MM.1S (cell line): ENCODE data around the gene BTBD9.
"Not testable (repeated sequence)": the region's sequence is repeated elsewhere in the genome, so short reads cannot be mapped to it uniquely, and the experiment has no call there.

Experiments used
- DNase-seq: peaks from one replicate; pipeline ENCODE4 v3.0.0-alpha.2; 2015
- H2AFZ ChIP-seq: fragments of 300-600 bp; sonication (generic); 2 replicates; pipeline ENCODE4 v1.6.0; 2016; ENCODE audit warnings: antibody characterized with exemption, low read length
- H3F3A ChIP-seq: fragments of 300-600 bp; sonication (generic); 2 replicates; pipeline ENCODE4 v1.6.1; 2016; ENCODE audit warnings: mild to moderate bottlenecking, antibody characterized with exemption, low read length, moderate library complexity, mixed read lengths; ENCODE audit not compliant: insufficient read depth
- H3K27ac ChIP-seq: fragments of 300-600 bp; sonication (generic); 2 replicates; pipeline ENCODE4 v1.5.1; 2016; ENCODE audit warnings: mild to moderate bottlenecking, low read length
- H3K27me3 ChIP-seq: fragments of 300-600 bp; sonication (generic); replicated peaks from 2 replicates; pipeline ENCODE4 v1.6.0; 2016; ENCODE audit warnings: low read length; ENCODE audit not compliant: insufficient read depth
- H3K36me3 ChIP-seq: fragments of 300-600 bp; sonication (generic); replicated peaks from 2 replicates; pipeline ENCODE4 v1.6.1; 2016; ENCODE audit warnings: mild to moderate bottlenecking, low read length, mixed read lengths; ENCODE audit not compliant: insufficient read depth
- H3K4me1 ChIP-seq: fragments of 300-600 bp; sonication (generic); 2 replicates; pipeline ENCODE4 v1.6.1; 2016; ENCODE audit warnings: low read length, mixed read lengths
- H3K4me2 ChIP-seq: fragments of 300-600 bp; sonication (generic); 2 replicates; pipeline ENCODE4 v1.6.0; 2016; ENCODE audit warnings: low read depth, low read length
- H3K4me3 ChIP-seq: fragments of 300-600 bp; sonication (generic); 2 replicates; pipeline ENCODE4 v1.5.1; 2016; ENCODE audit warnings: low read length, mixed read lengths
- H3K79me2 ChIP-seq: fragments of 300-600 bp; sonication (generic); 2 replicates; pipeline ENCODE4 v1.6.1; 2016; ENCODE audit warnings: mixed run types, low read length, mixed read lengths
- H3K9ac ChIP-seq: fragments of 300-600 bp; sonication (generic); 2 replicates; pipeline ENCODE4 v1.6.1; 2016; ENCODE audit warnings: low read length, mixed read lengths
- H3K9me2 ChIP-seq: fragments of 300-600 bp; sonication (generic); replicated peaks from 2 replicates; pipeline ENCODE4 v1.6.1; 2016; ENCODE audit warnings: mild to moderate bottlenecking, low read length, mixed read lengths; ENCODE audit not compliant: insufficient read depth
- H3K9me3 ChIP-seq: fragments of 300-600 bp; sonication (generic); replicated peaks from 2 replicates; pipeline ENCODE4 v1.6.1; 2016; ENCODE audit warnings: mild to moderate bottlenecking, low read length, mixed read lengths; ENCODE audit not compliant: insufficient read depth
- H4K20me1 ChIP-seq: fragments of 300-600 bp; sonication (generic); 2 replicates; pipeline ENCODE4 v1.6.1; 2016; ENCODE audit warnings: mild to moderate bottlenecking, low read length, moderate library complexity, mixed read lengths; ENCODE audit not compliant: insufficient read depth
- CTCF ChIP-seq: fragments of 300-600 bp; sonication (generic); IDR thresholded peaks from 2 replicates; pipeline ENCODE4 v1.5.1; 2016; ENCODE audit warnings: antibody characterized with exemption, low read length, mixed read lengths
- EZH2 ChIP-seq: fragments of 300-600 bp; sonication (generic); optimal IDR thresholded peaks from 2 replicates; pipeline ENCODE3; 2017; ENCODE audit warnings: low read depth, mild to moderate bottlenecking, antibody characterized with exemption, low read length, mixed read lengths
- EZH2phosphoT487 ChIP-seq: fragments of 300-600 bp; sonication (generic); IDR thresholded peaks from 2 replicates; pipeline ENCODE4 v1.6.1; 2018; ENCODE audit warnings: antibody characterized with exemption, low read length

BTBD9 gene

GRCh38 chr6:38349221-38349620 lies 290.5 kb downstream of the BTBD9 start:
- Histone ChIP-seq H3K4me2 (no peak overlapping the region), H2AFZ (no peak overlapping the region), H3K79me2 (no peaks in the 10 kb centered on the region), H3K27me3 (no peaks in the 10 kb centered on the region), H4K20me1 (no peaks in the 10 kb centered on the region), H3F3A (no peaks in the 10 kb centered on the region), H3K4me3 (no peak overlapping the region), H3K4me1 (no peaks in the 10 kb centered on the region), H3K36me3 (no peaks in the 10 kb centered on the region), H3K9ac (no peak overlapping the region), H3K9me2 (no peaks in the 10 kb centered on the region), H3K27ac (no peak overlapping the region), H3K9me3 (no peaks in the 10 kb centered on the region)
- DNase-seq = no peak
- TF ChIP-seq CTCF = no peak
- TF ChIP-seq EZH2phosphoT487 = no peak
- TF ChIP-seq EZH2 = no peak

- no peak for DNase-seq
- no peaks in the 10 kb centered on the region for H3K27me3 ChIP-seq
- H2AFZ ChIP-seq = no peak overlapping the region
- no peak overlapping the region for H3K4me2 ChIP-seq
- H3K4me3 ChIP-seq = no peak overlapping the region
- no peaks in the 10 kb centered on the region for H3K9me2 ChIP-seq
- no peaks in the 10 kb centered on the region for H3K79me2 ChIP-seq
- no peaks in the 10 kb centered on the region for H3F3A ChIP-seq
- H3K27ac ChIP-seq = no peak overlapping the region
- TF ChIP-seq CTCF = no peak
- TF ChIP-seq EZH2phosphoT487 = no peak
- TF ChIP-seq EZH2 = no peak
- H4K20me1 ChIP-seq = no peaks in the 10 kb centered on the region
- H3K9me3 ChIP-seq = no peaks in the 10 kb centered on the region
- no peak overlapping the region for H3K9ac ChIP-seq
- no peaks in the 10 kb centered on the region for H3K36me3 ChIP-seq
- H3K4me1 ChIP-seq = no peaks in the 10 kb centered on the region
Measured at GRCh38 chr6:38348371-38348770, 291.4 kb downstream of the BTBD9 start.

- H3K27ac ChIP-seq, DNase-seq: not testable (repeated sequence)
Measured at GRCh38 chr6:38347829-38348228, 291.9 kb downstream of the BTBD9 start.

GRCh38 chr6:38346291-38347079 lies 293.2 kb downstream of the BTBD9 start:
- no peaks in the 10 kb centered on the region for H4K20me1 ChIP-seq
- no peak overlapping the region for H3K9ac ChIP-seq
- no peak overlapping the region for H3K4me2 ChIP-seq
- no peak overlapping the region for H3K27ac ChIP-seq
- DNase-seq = no peak
- no peaks in the 10 kb centered on the region for H3F3A ChIP-seq
- TF ChIP-seq EZH2phosphoT487 = no peak
- no peak for TF ChIP-seq EZH2
- no peak for TF ChIP-seq CTCF
- no peaks in the 10 kb centered on the region for H3K27me3 ChIP-seq
- no peak overlapping the region for H2AFZ ChIP-seq
- H3K4me1 ChIP-seq = no peaks in the 10 kb centered on the region
- no peaks in the 10 kb centered on the region for H3K36me3 ChIP-seq
- H3K4me3 ChIP-seq = no peak overlapping the region
- H3K79me2 ChIP-seq = no peaks in the 10 kb centered on the region
- H3K9me2 ChIP-seq = no peaks in the 10 kb centered on the region
- H3K9me3 ChIP-seq = no peaks in the 10 kb centered on the region

More at GRCh38 chr6:38347829-38348228, 291.9 kb downstream of the BTBD9 start:
- not testable (repeated sequence) for H3K4me3 ChIP-seq, H2AFZ ChIP-seq, H3K9ac ChIP-seq, H3K4me2 ChIP-seq, H3K79me2 ChIP-seq, H3K36me3 ChIP-seq, H3F3A ChIP-seq, H3K4me1 ChIP-seq, H4K20me1 ChIP-seq, H3K27me3 ChIP-seq, H3K9me2 ChIP-seq, H3K9me3 ChIP-seq
